NCI-H526 (cell line): Measurements from ENCODE around the gene IMMP1L.
"Not testable (repeated sequence)": the region's sequence is repeated elsewhere in the genome, so short reads cannot be mapped to it uniquely, and the experiment has no call there.

ENCODE experiments used
- DNase-seq, 2 experiments: peaks; one replicate each; lab custom pipeline; 2025; lab: John Stamatoyannopoulos, UW

Gene IMMP1L

DNA sequence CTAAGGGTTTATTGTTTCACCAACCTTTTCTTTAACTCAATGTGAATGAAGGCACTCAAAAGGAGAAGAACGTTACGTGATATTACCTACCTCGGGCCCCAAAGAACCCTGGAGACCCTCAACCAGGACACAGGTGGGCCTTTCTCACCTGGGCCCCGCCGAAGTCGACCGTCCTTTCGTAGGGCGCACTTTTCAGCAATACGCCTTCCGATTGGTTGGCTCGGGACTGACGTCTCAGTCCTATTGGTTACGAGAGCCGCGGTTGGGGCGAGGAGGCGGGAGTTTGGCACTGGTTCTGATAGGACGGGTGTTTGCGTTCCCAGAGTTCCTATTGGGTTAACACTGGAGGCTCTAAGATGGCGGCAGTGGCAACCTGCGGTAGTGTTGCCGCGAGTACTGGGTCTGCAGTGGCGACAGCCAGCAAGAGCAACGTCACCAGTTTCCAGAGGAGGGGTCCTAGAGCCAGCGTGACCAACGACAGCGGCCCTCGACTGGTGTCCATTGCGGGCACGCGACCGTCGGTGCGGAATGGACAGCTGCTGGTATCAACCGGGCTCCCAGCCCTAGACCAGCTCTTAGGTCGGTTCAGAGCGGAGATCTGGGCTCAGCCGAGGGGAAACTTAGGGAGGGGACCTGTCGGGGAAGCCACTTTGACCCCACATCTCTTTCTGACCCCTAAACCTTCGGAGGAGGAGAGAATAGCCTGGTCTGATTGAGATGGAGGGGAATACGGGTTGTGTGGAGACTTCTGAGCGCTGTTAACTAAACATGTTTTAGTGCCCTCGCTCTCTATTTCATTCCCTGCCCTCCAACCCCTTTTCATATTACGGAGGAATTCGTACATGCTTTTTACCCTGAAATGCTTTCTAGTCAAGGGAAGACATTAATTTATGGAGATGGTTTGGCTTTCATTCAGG lies at the start of gene IMMP1L, which contains the start of gene ELP4:
TSS of gene IMMP1L (minus strand) at position 194 of the 917 bp plus-strand sequence. CDS start 46,346 bp downstream, outside the sequence.
TSS of gene ELP4 (plus strand) at position 339 of the 917 bp plus-strand sequence. CDS start at position 357, 18 bp downstream.
- DNase-seq: peak; percentile 98 to 100

GRCh38 chr11:31558001-31558400 lies 48.6 kb upstream of the IMMP1L start:
- no peak for DNase-seq

GRCh38 chr11:31555938-31556337 lies 46.5 kb upstream of the IMMP1L start:
- DNase-seq: no peak

- no peak for DNase-seq
Measured at GRCh38 chr11:31542862-31543261, 33.4 kb upstream of the IMMP1L start.

GRCh38 chr11:31535479-31535878 lies 26.1 kb upstream of the IMMP1L start:
- no peak for DNase-seq

DNA sequence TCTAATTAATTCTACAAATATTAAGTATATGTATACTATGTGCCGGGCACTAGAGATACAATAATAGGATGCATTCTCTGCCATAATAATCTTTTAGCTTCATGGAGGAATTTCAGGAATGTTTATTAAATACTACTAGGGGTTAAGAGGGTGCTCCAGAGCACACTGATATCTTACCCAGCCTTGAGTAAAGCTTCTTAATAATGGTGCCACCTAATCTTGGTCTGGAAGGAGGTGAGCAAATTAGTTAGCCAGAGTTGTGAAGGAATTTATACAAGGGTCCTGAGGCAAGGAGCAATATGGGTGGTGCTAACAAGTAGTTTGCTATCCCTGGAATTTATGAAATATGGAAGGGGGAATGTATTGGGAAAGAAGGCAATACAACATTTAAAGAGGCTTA lies 21.9 kb upstream of the IMMP1L start:
- DNase-seq: no peak

DNA sequence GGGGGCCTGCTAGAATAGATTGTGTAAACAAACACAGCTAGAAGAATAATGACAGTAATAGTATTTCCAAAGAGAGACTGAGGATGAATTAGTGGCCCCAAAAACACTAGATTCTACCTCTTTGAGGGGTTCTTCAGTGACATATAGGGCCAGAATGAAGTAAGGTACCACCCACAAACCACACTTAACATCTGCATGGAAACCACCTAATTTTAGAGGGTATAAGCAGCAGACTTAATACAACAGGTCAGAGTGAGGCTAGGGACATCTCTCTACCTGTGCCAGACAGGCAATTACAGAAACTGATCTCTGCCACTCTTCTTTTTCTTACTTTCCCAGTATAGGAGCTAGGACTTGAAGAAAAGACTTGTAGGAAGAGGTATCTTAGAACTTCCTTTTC lies 20.3 kb upstream of the IMMP1L start:
- DNase-seq: no peak

DNA sequence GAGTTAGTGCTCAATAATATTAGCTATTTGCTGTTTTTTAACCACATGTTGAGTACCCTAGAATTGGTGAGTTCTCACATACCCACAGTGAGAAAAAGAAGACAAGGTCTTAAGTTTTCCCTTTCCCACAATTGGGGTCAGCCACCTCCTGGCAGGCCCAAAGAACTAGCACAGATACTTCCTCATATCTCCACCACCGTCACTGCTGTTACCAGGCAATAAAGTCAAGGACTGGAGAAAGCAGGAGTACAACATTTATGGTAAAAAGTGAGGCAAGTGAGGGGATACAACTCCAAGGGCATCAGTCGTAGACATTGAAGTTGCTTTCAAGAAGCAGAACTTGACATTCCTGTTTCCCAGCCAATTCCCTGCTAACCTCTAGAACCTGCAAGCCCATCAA lies 19.8 kb upstream of the IMMP1L start:
- no peak for DNase-seq

GRCh38 chr11:31521497-31522150 lies 12.2 kb upstream of the IMMP1L start:
- no peak for DNase-seq

- no peak for DNase-seq
Measured at GRCh38 chr11:31512117-31512516, 2.7 kb upstream of the IMMP1L start.

GRCh38 chr11:31509051-31509428 lies 382 bp downstream of the IMMP1L start:
- DNase-seq: peak; percentile 47 to 53

DNA sequence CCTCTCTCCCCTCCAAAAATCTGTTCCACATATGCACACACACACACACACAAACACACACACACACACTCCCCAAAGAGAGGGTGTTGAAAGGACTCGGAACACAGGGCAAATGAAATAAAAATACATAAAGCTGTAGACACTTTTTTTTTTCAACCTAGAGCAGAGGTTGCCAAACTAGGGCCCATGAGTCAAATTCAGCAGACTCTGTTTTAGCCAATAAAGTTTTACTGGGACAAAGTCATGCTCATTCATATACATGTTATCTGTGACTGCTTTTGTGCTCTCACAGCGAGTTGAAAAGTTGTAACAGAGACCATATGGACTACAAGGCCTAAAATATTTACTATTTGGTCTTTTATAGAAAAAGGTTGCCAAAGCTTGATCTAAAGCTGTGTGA lies 8.9 kb downstream of the IMMP1L start:
- DNase-seq: no peak

GRCh38 chr11:31499576-31500178 lies 9.7 kb downstream of the IMMP1L start:
- no peak for DNase-seq

GRCh38 chr11:31493762-31494161 lies 15.7 kb downstream of the IMMP1L start:
- not testable (repeated sequence) for DNase-seq

DNA sequence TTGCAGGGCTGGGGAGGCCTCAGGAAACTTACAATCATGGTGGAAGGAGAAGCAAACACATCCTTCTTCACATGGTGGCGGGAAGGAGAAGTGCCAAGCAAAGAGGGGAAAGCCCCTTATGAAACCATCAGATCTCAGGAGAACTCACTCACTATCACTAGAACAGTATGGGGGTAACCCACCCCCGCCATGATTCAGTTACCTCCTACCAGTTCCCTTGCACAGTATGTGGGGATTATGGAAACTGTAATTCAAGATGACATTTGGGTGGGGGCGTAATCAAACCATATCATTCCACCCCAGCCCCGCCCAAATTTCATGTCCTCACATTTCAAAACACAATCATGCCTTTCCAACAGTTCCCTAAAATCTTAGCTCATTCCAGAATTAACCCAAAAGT lies 16.2 kb downstream of the IMMP1L start:
- DNase-seq: no peak

- DNase-seq: no peak
Measured at GRCh38 chr11:31492320-31492913, 17.0 kb downstream of the IMMP1L start.

GRCh38 chr11:31487848-31488247 lies 21.6 kb downstream of the IMMP1L start:
- DNase-seq: peak; percentile 51 to 62

GRCh38 chr11:31484497-31484896 lies 24.9 kb downstream of the IMMP1L start:
- no peak for DNase-seq

GRCh38 chr11:31480930-31481329 lies 28.5 kb downstream of the IMMP1L start:
- peak; percentile 84 to 91 for DNase-seq

DNA sequence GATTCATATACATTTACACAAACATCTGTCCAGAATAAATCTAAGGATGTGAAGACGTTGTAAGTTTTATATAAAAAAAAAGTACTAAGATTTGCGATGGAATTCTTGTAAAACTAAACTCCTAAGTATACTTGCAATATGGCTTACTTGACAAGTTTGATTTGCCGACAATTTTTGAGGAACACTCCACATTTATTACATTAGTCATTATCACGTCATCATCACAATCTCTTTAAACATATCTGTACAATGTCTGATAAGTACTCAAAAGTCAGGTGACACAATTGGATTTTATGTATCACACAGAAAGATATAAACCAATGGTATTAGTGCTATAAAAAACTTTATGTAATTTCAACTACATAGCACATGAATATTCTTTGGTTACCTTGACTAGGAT lies 30.4 kb downstream of the IMMP1L start:
- no peak for DNase-seq

GRCh38 chr11:31478223-31478590 lies 31.2 kb downstream of the IMMP1L start:
- peak in 1 of 2 experiments; percentile 21 for DNase-seq

- peak; percentile 10 to 42 for DNase-seq
Measured at GRCh38 chr11:31477528-31478222, 31.7 kb downstream of the IMMP1L start.
